ENCODE measurements around the gene HK3. TPM values are rescaled to one million over a fixed set of nuclear protein-coding genes. Genes with fewer than 3 reads are reported as not detected.
A peak's percentile ranks its signal among the peaks of the same experiment; 100 is the strongest.
"Not testable (repeated sequence)": the region's sequence is repeated elsewhere in the genome, so short reads cannot be mapped to it uniquely, and the experiment has no call there.

Gene HK3
- total RNA-seq, 6 experiments from 2014 or later, result 2.3 to 21.1 (median 9.1) TPM

DNA sequence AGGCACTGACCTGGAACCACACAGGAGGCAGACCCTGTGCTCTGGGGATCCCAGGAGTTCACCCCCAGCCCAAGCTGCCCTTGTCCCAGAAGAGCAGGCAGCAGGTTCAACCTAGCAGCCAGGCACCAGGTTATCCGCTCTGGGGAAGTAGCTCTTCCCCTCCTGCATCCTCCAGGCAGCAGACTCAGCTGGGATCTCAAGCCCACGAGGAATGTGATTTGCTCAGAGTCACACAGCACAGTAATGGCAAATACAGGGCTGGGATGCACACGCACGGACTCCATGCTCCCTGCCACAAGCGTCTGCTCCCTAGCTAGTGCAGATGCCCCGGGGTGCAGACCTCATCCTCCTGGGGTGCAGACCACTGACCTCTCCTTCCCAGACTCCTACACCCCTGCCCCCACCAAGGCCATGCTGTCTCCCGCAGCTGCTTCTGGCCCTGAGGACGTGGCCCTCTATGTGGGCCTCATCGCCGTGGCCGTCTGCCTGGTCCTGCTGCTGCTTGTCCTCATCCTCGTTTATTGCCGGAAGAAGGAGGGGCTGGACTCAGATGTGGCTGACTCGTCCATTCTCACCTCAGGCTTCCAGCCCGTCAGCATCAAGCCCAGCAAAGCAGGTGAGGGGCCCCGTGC is 25.5 kb downstream of the HK3 start:
- H3K9me3 ChIP-seq, result no peaks in the 10 kb centered on the region
- 50% methylated on average over 1 of the region's 16 CpGs for WGBS (ENCODE audit: insufficient coverage, low coverage, low lambda C conversion rate, missing lambda C conversion rate)
- no peaks in the 10 kb centered on the region for H3K27me3 ChIP-seq
- no peak overlapping the region for H3K4me3 ChIP-seq
- intact Hi-C loops (cut with DNase I), result no loop called here
- TF ChIP-seq, protein P1, sequence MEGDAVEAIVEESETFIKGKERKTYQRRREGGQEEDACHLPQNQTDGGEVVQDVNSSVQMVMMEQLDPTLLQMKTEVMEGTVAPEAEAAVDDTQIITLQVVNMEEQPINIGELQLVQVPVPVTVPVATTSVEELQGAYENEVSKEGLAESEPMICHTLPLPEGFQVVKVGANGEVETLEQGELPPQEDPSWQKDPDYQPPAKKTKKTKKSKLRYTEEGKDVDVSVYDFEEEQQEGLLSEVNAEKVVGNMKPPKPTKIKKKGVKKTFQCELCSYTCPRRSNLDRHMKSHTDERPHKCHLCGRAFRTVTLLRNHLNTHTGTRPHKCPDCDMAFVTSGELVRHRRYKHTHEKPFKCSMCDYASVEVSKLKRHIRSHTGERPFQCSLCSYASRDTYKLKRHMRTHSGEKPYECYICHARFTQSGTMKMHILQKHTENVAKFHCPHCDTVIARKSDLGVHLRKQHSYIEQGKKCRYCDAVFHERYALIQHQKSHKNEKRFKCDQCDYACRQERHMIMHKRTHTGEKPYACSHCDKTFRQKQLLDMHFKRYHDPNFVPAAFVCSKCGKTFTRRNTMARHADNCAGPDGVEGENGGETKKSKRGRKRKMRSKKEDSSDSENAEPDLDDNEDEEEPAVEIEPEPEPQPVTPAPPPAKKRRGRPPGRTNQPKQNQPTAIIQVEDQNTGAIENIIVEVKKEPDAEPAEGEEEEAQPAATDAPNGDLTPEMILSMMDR (IDR thresholded peaks at IDR 0.05), result no peak
- no peak for DNase-seq
- no peaks in the 10 kb centered on the region for H3K36me3 ChIP-seq
- no peak for ATAC-seq
- no peaks in the 10 kb centered on the region for H3K4me1 ChIP-seq
- no peak overlapping the region for H3K27ac ChIP-seq

DNA sequence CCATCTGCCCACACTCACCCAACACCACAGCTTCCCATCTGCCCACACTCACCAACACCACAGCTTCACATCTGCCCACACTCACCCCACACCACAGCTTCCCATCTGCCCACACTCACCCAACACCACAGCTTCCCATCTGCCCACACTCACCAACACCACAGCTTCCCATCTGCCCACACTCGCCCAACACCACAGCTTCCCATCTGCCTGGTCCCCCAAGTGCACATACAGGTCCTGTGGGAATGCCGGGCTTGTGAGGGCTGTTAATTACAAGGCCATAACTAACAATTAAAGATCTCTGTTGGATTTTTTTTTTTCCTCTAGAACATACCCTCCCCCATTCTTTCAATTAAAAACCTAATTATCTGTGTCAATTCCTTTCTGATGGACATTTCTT is 26.1 kb downstream of the HK3 start:
- ATAC-seq; H3K36me3 ChIP-seq; intact Hi-C loops (cut with DNase I); H3K4me3 ChIP-seq; H3K9me3 ChIP-seq; H3K27me3 ChIP-seq; H3K4me1 ChIP-seq; H3K27ac ChIP-seq; DNase-seq: not testable (repeated sequence)
- 49% methylated on average over 2 of the region's 2 CpGs for WGBS (ENCODE audit: insufficient coverage, low coverage, low lambda C conversion rate, missing lambda C conversion rate)

DNA sequence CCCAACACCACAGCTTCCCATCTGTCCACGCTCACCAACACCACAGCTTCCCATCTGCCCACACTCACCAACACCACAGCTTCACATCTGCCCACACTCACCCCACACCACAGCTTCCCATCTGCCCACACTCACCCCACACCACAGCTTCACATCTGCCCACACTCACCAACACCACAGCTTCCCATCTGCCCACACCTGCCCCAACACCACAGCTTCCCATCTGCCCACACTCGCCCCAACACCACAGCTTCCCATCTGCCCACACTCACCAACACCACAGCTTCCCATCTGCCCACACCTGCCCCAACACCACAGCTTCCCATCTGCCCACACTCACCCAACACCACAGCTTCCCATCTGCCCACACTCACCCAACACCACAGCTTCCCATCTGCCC is 26.6 kb downstream of the HK3 start:
- H3K36me3 ChIP-seq; DNase-seq; H3K4me3 ChIP-seq; H3K27me3 ChIP-seq; ATAC-seq; intact Hi-C loops (cut with DNase I); H3K9me3 ChIP-seq; H3K27ac ChIP-seq; H3K4me1 ChIP-seq: not testable (repeated sequence)
- 35% methylated on average over 2 of the region's 2 CpGs for WGBS (ENCODE audit: insufficient coverage, low coverage, low lambda C conversion rate, missing lambda C conversion rate)

DNA sequence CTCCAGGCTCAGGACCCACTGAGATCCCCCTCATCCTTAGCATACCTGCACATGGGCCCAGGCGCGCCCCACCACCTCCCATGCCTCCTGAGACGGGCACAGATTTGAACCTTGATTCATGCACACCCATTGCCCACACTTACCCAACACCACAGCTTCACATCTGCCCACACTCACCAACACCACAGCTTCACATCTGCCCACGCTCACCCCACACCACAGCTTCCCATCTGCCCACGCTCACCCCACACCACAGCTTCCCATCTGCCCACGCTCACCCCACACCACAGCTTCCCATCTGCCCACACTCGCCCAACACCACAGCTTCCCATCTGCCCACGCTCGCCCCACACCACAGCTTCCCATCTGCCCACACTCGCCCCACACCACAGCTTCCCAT is 28.5 kb downstream of the HK3 start:
- H3K9me3 ChIP-seq; H3K27ac ChIP-seq; H3K4me3 ChIP-seq; H3K27me3 ChIP-seq; H3K36me3 ChIP-seq; intact Hi-C loops (cut with DNase I); ATAC-seq; H3K4me1 ChIP-seq; DNase-seq: not testable (repeated sequence)
- WGBS (ENCODE audit: insufficient coverage, low coverage, low lambda C conversion rate, missing lambda C conversion rate), result 52% methylated on average over 5 of the region's 10 CpGs

DNA sequence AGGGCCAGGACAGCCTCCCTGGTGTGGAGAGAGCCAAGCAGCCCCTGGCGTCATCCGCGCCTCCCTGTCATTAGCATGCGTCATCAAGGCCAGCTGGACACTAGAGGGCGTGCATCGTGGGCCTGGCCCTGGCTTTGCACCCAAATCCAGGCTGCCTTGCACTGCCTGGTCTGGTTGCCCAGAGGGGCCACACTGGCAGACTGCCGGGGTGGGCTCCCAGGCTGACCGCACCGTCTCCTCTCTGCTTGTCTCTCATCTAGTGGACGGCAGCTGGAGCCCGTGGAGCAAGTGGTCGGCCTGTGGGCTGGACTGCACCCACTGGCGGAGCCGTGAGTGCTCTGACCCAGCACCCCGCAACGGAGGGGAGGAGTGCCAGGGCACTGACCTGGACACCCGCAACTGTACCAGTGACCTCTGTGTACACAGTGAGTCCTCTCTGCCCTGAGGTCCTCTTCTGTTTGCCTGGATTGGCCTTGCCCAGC is 29.0 kb downstream of the HK3 start:
- DNase-seq, result peak in 2 of 3 donors; percentile 63 to 87
- Histone ChIP-seq H3K27me3 (no peaks in the 10 kb centered on the region), H3K4me3 (no peak overlapping the region), H3K4me1 (no peaks in the 10 kb centered on the region), H3K27ac (no peak overlapping the region), H3K9me3 (no peaks in the 10 kb centered on the region), H3K36me3 (no peaks in the 10 kb centered on the region)
- WGBS (ENCODE audit: insufficient coverage, low coverage, low lambda C conversion rate, missing lambda C conversion rate), result no CpG with 5 or more reads among the region's 17 CpGs
- ATAC-seq, result peak; percentile 71 to 89 (median 80)
- TF ChIP-seq, protein P1 (IDR thresholded peaks at IDR 0.05), result peak; percentile 7 to 56 (median 32)
- no peak for TF ChIP-seq POLR2A (IDR thresholded peaks at IDR 0.05)
- intact Hi-C loops (cut with DNase I), result no loop called here

DNA sequence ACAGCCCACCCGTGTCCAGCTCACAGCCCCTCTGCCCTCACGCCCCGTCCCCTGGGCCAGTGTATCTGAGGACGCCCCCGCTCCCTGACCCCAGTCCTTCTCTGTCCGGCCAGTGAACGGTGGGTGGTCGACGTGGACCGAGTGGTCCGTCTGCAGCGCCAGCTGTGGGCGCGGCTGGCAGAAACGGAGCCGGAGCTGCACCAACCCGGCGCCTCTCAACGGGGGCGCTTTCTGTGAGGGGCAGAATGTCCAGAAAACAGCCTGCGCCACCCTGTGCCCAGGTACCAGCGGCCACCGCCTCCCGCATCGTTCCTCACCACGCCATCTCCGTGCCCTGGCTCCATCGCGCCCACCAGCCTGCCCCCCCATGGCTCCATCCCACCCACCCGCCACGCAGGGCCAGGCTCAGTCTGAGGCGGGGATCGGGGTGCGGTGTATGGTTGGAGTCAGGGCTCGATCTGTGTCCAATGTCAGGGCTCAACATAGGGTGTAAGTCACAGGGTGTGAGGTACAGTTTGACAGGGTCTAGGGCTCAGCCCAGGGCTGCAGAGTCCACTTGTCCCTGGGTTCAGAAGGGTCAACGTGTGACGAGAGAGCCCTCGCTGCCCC is 29.5 kb downstream of the HK3 start:
- Histone ChIP-seq H3K4me3 (no peak overlapping the region), H3K27me3 (no peaks in the 10 kb centered on the region), H3K27ac (no peak overlapping the region), H3K9me3 (no peaks in the 10 kb centered on the region), H3K36me3 (no peaks in the 10 kb centered on the region), H3K4me1 (no peaks in the 10 kb centered on the region)
- DNase-seq (no peak), ATAC-seq (peak in 1 of 4 donors; percentile 27)
- 50% methylated on average over 1 of the region's 38 CpGs for whole genome bisulfite sequencing (ENCODE audit: insufficient coverage, low coverage, low lambda C conversion rate, missing lambda C conversion rate)
- TF ChIP-seq POLR2A (IDR thresholded peaks at IDR 0.05), result no peak
- TF ChIP-seq, protein P1 (IDR thresholded peaks at IDR 0.05), result no peak
- intact Hi-C loops (cut with DNase I), result no loop called here

Data from right lobe of liver (tissue), 6 donors.